ENCODE measurements around the gene ATP6AP1.

DNA sequence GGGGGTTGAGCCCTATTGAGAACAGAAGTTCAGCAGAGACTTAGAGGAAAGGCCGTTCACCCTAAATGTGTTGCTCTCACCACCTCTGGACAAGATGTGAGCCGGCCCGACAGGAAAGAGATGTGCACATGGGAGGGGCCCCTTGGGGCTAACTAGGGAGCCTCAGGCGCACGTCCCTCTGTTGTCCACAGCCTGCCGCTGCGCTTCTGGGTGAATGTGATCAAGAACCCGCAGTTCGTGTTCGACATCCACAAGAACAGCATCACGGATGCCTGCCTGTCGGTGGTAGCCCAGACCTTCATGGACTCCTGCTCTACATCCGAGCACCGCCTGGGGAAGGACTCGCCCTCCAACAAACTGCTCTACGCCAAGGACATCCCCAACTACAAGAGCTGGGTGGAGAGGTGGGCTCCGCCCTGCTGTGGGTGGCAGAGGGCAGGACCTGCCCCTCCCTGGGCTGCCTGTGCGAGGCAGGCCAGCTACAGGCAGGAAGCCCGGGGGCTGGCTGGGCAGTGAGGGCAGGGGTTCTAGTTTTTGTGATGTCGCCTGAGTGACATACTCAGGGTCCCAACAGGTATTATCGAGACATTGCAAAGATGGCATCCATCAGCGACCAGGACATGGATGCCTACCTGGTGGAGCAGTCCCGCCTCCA is 42.6 kb downstream of the ATP6AP1 start:
- TF ChIP-seq CTCF (conservative IDR thresholded peaks at IDR 0.05): no peak
- no peak for TF ChIP-seq EZH2 (IDR thresholded peaks at IDR 0.05; ENCODE audit: low read depth)
